WI38 (cell line): Measurements from ENCODE around the gene AGAP1.

Experiments
- H3K4me3 ChIP-seq: 2 replicates; pipeline ENCODE4 v1.5.1; 2011; ENCODE audit warnings: low read depth, mild to moderate bottlenecking, control low read depth, low read length
- CTCF ChIP-seq: IDR thresholded peaks from 2 replicates; pipeline ENCODE4 v1.5.1; 2012; ENCODE audit warnings: low read depth, mild to moderate bottlenecking, control low read depth, low read length

AGAP1 gene

GRCh38 chr2:235596272-235596671 is 102.4 kb downstream of the AGAP1 start:
- TF ChIP-seq CTCF = no peak
- no peak overlapping the region for H3K4me3 ChIP-seq

GRCh38 chr2:235597081-235597615 is 103.3 kb downstream of the AGAP1 start:
- TF ChIP-seq CTCF = no peak
- no peak overlapping the region for H3K4me3 ChIP-seq

GRCh38 chr2:235598026-235598425 is 104.2 kb downstream of the AGAP1 start:
- no peak for TF ChIP-seq CTCF
- H3K4me3 ChIP-seq = no peak overlapping the region

- TF ChIP-seq CTCF = no peak
- H3K4me3 ChIP-seq = no peak overlapping the region
These were observed 105.0 kb downstream of the AGAP1 start for GRCh38 chr2:235598532-235599531.

GRCh38 chr2:235599596-235600338 is 105.9 kb downstream of the AGAP1 start:
- no peak for TF ChIP-seq CTCF
- H3K4me3 ChIP-seq = no peak overlapping the region

GRCh38 chr2:235600406-235600805 is 106.6 kb downstream of the AGAP1 start:
- no peak for TF ChIP-seq CTCF
- H3K4me3 ChIP-seq = no peak overlapping the region
